Nephron progenitor cell (in vitro differentiated cells): ENCODE measurements around the gene VPS4B.

ENCODE experiments used
- DNase-seq: peaks from one replicate; pipeline ENCODE4 v3.0.0; 2021
- H3K27ac Mint-ChIP-seq: 2 replicates; pipeline ENCODE4 v1.8.0; 2021; ENCODE audit warnings: mild to moderate bottlenecking, moderate library complexity, mixed read lengths
- H3K27me3 Mint-ChIP-seq: 2 replicates; pipeline ENCODE4 v1.8.0; 2021; ENCODE audit warnings: mild to moderate bottlenecking, low read depth, mixed read lengths; ENCODE audit not compliant: poor library complexity
- H3K36me3 Mint-ChIP-seq: 2 replicates; pipeline ENCODE4 v1.8.0; 2021; ENCODE audit warnings: low read depth, mixed read lengths
- H3K4me1 Mint-ChIP-seq: 2 replicates; pipeline ENCODE4 v1.8.0; 2021; ENCODE audit warnings: mixed read lengths
- H3K4me3 Mint-ChIP-seq: 2 replicates; pipeline ENCODE4 v1.8.0; 2021; ENCODE audit warnings: mild to moderate bottlenecking, moderate library complexity, mixed read lengths
- H3K9me3 Mint-ChIP-seq: 2 replicates; pipeline ENCODE4 v1.8.0; 2021; ENCODE audit warnings: mild to moderate bottlenecking, moderate library complexity, mixed read lengths
- CTCF ChIP-seq: fragments of 200-600 bp; sonication (generic); IDR thresholded peaks from 2 replicates; pipeline ENCODE4 v1.5.0; 2021; ENCODE audit warnings: antibody characterized with exemption

The VPS4B gene

GRCh38 chr18:63339920-63340484 lies 82.3 kb downstream of the VPS4B start:
- H3K4me3 Mint-ChIP-seq, result no peak overlapping the region
- H3K27ac Mint-ChIP-seq, result no peak overlapping the region
- no peaks in the 10 kb centered on the region for H3K9me3 Mint-ChIP-seq
- H3K27me3 Mint-ChIP-seq, result no peaks in the 10 kb centered on the region
- peaks cover 63% of the 10 kb centered on the region for H3K36me3 Mint-ChIP-seq
- DNase-seq, result peak; percentile 57
- peak; percentile 73 for TF ChIP-seq CTCF
- peaks cover 3% of the 10 kb centered on the region for H3K4me1 Mint-ChIP-seq
